ENCODE data around the gene DVL2. TPM values are rescaled to one million over a fixed set of nuclear protein-coding genes. Genes with fewer than 3 reads are reported as not detected.

Gene DVL2
- 10 to 100 TPM; 62.9 to 65.3 (median 63.2) TPM for total RNA-seq

DNA sequence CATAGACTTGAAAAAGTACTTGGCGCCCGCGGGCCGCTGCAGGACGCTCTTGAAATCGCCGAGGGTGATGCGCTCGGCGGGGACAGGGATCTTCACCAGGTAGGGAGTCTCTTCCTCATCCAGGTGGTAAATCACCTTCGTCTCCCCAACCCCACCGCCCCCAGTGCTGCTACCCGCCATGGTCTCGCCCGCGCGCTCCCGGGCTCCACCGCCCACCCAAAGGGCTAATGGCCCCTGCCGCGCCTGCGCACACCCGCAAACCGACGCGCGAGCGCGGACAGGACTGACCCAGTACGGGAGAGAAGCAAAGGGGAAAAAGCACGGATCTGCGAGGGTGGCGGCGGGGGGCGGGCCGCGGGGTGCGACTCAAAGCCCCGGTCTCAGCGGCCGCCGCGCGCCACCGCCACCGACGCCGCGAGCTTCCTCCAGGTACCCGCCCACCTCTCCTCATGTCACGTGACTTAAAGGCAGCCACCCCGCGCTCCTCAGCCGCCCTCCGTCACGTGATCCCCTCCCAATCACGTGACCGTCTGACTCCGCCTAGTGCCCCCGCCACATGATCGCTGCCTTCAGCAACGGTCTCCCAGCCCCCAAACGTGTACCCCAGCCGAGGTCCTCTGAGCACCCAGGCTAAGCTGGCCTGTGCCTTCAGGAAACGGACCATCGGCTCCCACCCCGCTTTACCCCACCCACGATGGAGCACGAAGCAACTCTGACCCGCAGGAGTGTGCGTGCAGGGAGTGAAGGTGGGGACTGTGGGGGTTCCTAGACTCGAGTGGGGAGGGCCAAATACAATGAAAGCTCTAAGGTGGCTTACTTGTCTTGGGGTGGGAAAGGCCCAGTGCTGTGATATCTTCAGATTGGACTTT is at the start of gene DVL2:
Gene DVL2, minus strand, starts transcription at position 435 of the 869 bp plus-strand sequence. Its CDS starts 255 bp downstream, at position 180.
- peaks cover 49% of the 10 kb centered on the region for H3K4me1 Mint-ChIP-seq (ENCODE audit: low read depth)
- ATAC-seq (peak; percentile 47 to 54), DNase-seq (peak; percentile 93)
- H3K27me3 Mint-ChIP-seq (ENCODE audit: low read depth) = no peaks in the 10 kb centered on the region
- H3K4me3 Mint-ChIP-seq = peak within 1 kb of the TSS; percentile 91
- H3K36me3 Mint-ChIP-seq (ENCODE audit: insufficient read depth) = peaks cover 21% of the 10 kb centered on the region
- no peaks in the 10 kb centered on the region for H3K9me3 Mint-ChIP-seq

DNA sequence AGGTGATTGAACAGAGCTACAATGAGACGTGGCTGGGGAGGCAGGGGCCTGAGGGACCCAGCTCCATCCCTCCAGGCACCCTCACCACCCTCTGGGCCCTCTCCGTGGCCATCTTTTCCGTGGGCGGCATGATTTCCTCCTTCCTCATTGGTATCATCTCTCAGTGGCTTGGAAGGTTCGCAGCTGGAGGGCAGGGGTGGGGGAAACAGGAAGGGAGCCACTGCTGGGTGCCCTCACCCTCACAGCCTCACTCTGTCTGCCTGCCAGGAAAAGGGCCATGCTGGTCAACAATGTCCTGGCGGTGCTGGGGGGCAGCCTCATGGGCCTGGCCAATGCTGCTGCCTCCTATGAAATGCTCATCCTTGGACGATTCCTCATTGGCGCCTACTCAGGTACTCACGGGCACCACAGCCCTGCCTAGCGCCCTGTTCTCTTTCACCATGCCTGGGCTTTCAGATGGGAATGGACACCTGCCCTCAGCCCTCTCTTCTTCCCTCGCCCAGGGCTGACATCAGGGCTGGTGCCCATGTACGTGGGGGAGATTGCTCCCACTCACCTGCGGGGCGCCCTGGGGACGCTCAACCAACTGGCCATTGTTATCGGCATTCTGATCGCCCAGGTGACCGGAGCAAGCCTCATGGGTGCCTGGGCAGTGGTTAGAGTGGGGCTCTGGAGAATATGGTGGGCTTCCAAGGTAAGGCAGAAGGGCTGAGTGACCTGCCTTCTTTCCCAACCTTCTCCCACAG is 49.3 kb upstream of the DVL2 start:
- no peak for DNase-seq
- Mint-ChIP-seq H3K4me1 (ENCODE audit: low read depth) (peaks cover 15% of the 10 kb centered on the region), H3K9me3 (no peaks in the 10 kb centered on the region), H3K27me3 (ENCODE audit: low read depth) (peaks cover 36% of the 10 kb centered on the region), H3K4me3 (no peak overlapping the region), H3K36me3 (ENCODE audit: insufficient read depth) (no peaks in the 10 kb centered on the region)
- ATAC-seq = no peak

DNA sequence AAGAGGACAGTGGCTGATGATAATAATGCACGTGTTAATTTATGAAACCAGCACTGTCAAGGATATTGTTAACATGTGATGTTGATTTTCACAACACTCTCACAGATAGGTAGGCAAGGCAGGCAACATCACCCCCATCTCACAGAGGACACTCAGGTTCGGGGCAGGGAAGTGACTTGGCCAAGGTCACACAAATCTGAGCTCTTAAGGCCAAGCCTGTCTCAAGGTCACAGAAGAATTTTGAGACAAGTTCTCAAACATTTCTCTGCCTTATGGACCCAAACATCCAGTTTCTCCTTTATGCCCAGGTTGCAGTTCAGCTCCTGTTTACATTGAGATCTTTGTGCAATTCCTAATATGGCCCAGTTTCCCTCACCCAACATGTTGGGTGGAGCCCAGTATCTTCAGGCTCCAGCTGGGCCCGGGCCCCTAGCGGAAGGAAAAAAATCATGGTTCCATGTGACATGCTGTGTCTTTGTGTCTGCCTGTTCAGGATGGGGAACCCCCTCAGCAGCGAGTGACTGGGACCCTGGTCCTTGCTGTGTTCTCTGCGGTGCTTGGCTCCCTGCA is 48.5 kb upstream of the DVL2 start:
- DNase-seq (no peak), ATAC-seq (no peak)
- no peaks in the 10 kb centered on the region for H3K9me3 Mint-ChIP-seq
- H3K27me3 Mint-ChIP-seq (ENCODE audit: low read depth) = peaks cover 34% of the 10 kb centered on the region
- peaks cover 15% of the 10 kb centered on the region for H3K4me1 Mint-ChIP-seq (ENCODE audit: low read depth)
- H3K36me3 Mint-ChIP-seq (ENCODE audit: insufficient read depth) = no peaks in the 10 kb centered on the region
- no peak overlapping the region for H3K4me3 Mint-ChIP-seq

DNA sequence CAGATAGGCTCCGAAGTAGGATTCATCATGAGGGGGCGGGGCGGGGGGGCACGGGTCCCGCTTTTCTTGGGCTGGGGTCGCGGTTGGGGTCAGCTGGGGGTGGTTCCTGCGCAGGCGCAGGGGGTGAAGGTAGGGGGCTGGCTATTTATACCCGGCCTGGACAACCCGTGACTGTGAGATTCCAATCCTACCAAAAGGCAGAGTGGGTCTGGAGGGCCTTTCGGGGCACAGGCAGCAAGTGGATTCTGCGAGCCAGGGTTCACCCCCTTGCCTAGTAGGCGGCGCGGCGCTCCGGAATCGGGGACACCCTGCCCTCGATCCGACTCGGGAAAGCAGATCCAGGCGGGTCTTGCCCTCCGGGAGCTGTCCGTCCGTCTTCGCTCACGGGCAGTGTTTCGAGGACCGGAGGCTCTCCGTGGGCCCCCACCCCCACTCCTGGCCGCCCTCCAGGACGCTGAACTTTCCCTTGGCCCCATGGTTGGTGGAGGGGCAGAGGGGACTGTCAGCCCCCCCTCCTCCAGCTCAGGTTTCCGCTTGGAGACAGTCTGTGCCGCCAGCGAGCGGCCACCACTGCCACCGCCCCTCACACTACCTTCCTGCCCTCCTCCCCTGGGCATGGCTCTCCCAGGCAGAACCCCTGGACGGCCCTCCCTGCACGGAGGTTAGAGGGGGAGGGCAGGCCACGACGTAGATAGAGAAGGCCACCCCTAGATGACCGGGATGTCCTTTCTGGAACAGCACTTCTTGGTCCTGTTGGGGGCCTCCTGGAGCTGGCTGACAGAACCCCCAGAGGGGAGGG is 47.8 kb upstream of the DVL2 start:
- Mint-ChIP-seq H3K27me3 (ENCODE audit: low read depth) (peaks cover 34% of the 10 kb centered on the region), H3K36me3 (ENCODE audit: insufficient read depth) (no peaks in the 10 kb centered on the region), H3K4me1 (ENCODE audit: low read depth) (peaks cover 15% of the 10 kb centered on the region), H3K4me3 (peak overlapping the region; percentile 78), H3K9me3 (no peaks in the 10 kb centered on the region)
- no peak for ATAC-seq
- DNase-seq = no peak

DNA sequence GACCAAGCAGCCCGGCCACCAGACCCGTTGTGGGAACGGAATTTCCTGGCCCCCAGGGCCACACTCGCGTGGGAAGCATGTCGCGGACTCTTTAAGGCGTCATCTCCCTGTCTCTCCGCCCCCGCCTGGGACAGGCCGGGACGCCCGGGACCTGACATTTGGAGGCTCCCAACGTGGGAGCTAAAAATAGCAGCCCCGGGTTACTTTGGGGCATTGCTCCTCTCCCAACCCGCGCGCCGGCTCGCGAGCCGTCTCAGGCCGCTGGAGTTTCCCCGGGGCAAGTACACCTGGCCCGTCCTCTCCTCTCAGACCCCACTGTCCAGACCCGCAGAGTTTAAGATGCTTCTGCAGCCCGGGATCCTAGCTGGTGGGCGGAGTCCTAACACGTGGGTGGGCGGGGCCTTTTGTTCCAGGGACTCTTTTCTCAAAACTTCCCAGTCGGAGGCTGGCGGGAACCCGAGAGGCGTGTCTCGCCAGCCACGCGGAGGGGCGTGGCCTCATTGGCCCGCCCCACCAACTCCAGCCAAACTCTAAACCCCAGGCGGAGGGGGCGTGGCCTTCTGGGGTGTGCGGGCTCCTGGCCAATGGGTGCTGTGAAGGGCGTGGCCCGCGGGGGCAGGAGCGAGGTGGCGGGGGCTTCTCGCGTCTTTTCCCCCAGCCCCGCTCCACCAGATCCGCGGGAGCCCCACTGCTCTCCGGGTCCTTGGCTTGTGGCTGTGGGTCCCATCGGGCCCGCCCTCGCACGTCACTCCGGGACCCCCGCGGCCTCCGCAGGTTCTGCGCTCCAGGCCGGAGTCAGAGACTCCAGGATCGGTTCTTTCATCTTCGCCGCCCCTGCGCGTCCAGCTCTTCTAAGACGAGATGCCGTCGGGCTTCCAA is 47.0 kb upstream of the DVL2 start, which contains the start of gene SLC2A4:
Gene SLC2A4, plus strand, starts transcription at position 645 of the 879 bp plus-strand sequence. Its CDS starts 217 bp downstream, at position 862.
- DNase-seq (peak; percentile 85), ATAC-seq (peak; percentile 80 to 87)
- no peaks in the 10 kb centered on the region for H3K9me3 Mint-ChIP-seq
- no peaks in the 10 kb centered on the region for H3K36me3 Mint-ChIP-seq (ENCODE audit: insufficient read depth)
- H3K27me3 Mint-ChIP-seq (ENCODE audit: low read depth) = peaks cover 30% of the 10 kb centered on the region
- peak within 1 kb of the TSS; percentile 78 for H3K4me3 Mint-ChIP-seq
- peaks cover 15% of the 10 kb centered on the region for H3K4me1 Mint-ChIP-seq (ENCODE audit: low read depth)

DNA sequence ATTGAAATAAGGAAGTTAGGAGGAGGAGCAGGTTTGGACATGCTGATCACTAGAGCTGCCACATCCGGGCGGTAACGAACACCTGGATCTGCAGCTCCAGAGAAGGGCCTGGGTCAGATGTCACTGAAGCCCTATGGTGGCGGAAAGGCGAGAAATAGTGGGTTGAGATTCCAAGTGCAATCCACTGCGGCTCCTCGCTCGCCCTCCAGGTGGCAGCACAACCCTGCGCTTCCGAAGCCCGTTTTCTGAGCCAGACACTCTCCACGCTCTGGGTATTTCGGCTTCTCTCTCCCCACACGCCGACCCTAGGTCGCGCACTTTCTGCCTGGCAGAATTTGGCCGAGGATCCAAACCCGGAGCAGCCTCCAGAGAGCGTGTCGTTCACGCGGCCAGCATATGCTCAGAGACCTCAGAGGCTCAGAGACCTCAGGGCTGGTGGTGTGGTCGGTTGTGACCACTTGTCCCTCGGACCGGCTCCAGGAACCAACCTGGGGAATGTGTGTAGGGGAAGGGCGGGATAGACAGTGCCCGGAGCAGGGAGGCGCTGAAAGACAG is 46.3 kb upstream of the DVL2 start:
- peak; percentile 85 for DNase-seq
- ATAC-seq = peak; percentile 78 to 79
- Mint-ChIP-seq H3K4me1 (ENCODE audit: low read depth) (peaks cover 15% of the 10 kb centered on the region), H3K9me3 (no peaks in the 10 kb centered on the region), H3K4me3 (peak overlapping the region; percentile 78), H3K36me3 (ENCODE audit: insufficient read depth) (no peaks in the 10 kb centered on the region), H3K27me3 (ENCODE audit: low read depth) (peaks cover 28% of the 10 kb centered on the region)

DNA sequence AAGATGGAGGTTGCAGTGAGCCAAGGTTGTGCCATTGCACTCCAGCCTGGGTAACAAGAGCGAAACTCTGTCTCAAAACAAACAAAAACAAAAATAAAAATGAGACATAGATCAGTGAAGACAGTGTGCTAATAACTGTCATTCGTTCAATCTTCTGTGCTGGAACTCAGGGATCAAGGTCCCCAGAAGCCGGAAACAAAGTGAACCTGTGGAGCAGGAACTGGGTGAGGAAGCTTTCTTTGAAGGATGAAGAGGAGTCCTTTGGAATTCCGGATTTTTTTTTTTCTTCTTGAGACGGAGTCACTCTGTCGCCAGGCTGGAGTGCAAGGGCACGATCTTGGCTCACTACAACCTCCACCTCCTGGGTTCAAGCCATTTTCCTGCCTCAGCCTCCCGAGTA is 45.1 kb upstream of the DVL2 start:
- H3K4me1 Mint-ChIP-seq (ENCODE audit: low read depth) = peaks cover 15% of the 10 kb centered on the region
- H3K4me3 Mint-ChIP-seq = no peak overlapping the region
- DNase-seq = no peak
- no peak for ATAC-seq
- H3K36me3 Mint-ChIP-seq (ENCODE audit: insufficient read depth) = no peaks in the 10 kb centered on the region
- no peaks in the 10 kb centered on the region for H3K9me3 Mint-ChIP-seq
- peaks cover 20% of the 10 kb centered on the region for H3K27me3 Mint-ChIP-seq (ENCODE audit: low read depth)

DNA sequence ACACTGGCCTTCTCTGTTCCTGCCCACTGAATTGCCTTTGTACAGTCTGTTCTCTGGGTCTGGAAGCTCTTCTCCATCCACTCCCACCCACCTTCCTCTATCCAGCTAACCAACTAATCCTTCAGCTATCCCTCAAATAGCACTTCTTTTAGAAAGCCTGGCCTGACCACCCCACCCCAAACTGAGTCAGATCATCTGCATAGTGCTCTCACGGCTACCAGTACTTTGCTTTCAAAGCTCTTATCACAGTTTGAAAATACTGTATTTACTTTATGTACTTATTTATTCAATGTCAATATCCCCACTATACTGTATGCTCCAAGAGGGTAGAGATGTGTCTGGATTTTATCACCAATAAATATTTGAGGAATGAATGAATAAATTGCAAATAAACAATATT is 32.5 kb upstream of the DVL2 start:
- DNase-seq (no peak), ATAC-seq (no peak)
- Mint-ChIP-seq H3K4me3 (no peak overlapping the region), H3K27me3 (ENCODE audit: low read depth) (peaks cover 25% of the 10 kb centered on the region), H3K36me3 (ENCODE audit: insufficient read depth) (no peaks in the 10 kb centered on the region), H3K9me3 (no peaks in the 10 kb centered on the region), H3K4me1 (ENCODE audit: low read depth) (peaks cover 20% of the 10 kb centered on the region)

DNA sequence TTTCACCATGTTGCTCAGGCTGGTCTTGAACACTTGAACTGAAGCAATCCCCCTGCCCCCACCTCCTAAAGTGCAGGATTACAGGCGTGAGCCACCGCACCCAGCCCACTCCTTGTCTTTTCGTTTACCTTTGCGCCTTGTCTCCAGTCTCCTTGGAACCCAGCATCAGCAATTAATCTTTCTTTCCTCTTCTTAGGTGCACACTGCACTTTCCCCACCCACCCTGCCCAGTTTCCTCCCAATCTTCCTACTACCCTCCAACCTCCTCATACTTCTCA is 29.4 kb upstream of the DVL2 start:
- ATAC-seq (no peak), DNase-seq (no peak)
- no peaks in the 10 kb centered on the region for H3K9me3 Mint-ChIP-seq
- H3K4me1 Mint-ChIP-seq (ENCODE audit: low read depth) = peaks cover 26% of the 10 kb centered on the region
- H3K4me3 Mint-ChIP-seq = peak overlapping the region; percentile 22
- H3K36me3 Mint-ChIP-seq (ENCODE audit: insufficient read depth) = no peaks in the 10 kb centered on the region
- H3K27me3 Mint-ChIP-seq (ENCODE audit: low read depth) = peaks cover 25% of the 10 kb centered on the region

DNA sequence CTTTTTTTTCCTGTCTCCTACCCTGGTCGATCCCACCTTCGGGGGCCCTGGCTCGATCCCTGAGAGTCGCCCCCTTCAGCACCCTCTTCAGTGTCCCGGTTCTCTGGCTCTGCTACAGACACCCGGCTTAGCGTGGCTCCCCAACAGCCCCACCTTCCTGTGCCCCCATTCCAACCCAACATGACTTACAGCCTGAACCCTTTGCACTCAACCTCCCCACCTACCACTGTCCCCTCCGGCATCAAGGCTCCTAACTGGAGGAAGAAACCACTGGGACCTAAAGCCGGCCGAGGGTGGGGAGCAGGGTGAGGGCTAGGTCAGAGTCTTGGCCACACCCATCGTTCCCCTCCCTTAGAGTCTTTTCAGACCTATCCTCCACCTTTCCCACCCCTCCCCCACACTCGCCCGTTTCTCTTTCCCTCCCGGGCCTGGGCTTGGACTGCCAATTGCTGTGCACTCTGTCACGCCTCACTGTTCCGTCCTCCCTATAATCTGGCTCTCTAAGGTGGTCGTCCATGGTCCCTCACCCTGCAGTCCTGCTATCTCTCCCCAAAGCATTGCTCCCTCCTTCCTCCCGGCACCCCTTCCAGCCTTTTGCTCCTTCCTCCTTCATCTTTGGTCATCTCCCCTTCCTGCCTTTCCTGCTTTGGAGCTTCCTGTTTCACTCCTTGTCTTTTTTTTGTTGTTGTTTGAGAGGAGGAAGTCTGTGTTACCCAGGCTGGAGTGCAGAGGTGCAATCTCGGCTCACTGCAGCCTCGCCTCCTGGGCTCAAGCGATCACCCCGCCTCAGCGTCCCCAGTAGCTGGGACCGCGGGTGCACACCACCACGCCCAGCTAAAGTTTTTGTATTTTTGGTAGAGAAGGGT is 28.9 kb upstream of the DVL2 start:
- DNase-seq (no peak), ATAC-seq (peak; percentile 9 to 18)
- no peaks in the 10 kb centered on the region for H3K9me3 Mint-ChIP-seq
- peak overlapping the region; percentile 57 for H3K4me3 Mint-ChIP-seq
- no peaks in the 10 kb centered on the region for H3K36me3 Mint-ChIP-seq (ENCODE audit: insufficient read depth)
- peaks cover 26% of the 10 kb centered on the region for H3K4me1 Mint-ChIP-seq (ENCODE audit: low read depth)
- peaks cover 25% of the 10 kb centered on the region for H3K27me3 Mint-ChIP-seq (ENCODE audit: low read depth)

DNA sequence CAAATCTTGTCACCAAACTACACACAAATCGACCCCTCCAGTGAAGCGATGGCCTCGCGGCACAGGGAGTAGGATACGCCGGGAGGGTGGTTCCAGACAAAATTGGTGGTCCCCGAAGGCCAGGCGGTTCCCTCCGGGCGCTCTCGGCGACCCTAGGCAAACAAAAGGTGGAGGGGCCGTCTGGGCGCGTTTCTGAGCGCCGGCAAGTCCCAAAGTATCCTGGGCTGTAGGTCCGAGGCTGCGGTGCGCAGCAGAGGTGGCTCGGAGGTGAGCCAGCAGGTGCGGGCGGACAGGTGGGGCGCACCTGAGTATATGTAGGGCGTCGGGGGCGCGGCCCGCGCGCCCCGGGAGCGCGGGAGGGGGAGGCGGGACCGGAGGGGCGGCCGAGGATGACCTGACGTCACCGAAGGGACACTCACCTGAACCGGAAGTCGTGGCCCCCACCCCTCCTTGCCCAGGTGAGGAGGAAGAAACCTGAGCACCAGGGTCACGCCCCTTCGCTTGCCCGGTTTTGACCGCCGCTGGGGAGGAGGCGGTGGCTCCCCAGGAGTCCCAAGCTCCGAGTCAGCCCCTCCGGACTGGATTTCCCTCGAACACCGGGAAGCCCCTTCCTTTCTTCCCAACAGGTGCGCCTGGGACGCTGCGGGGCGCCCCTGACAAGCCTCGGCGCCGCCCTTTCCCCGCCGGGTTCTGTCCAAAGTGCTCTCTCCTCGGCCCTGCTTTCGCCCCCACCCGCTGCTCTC is 28.0 kb upstream of the DVL2 start, which contains the start of gene CLDN7:
Gene CLDN7, minus strand, starts transcription at position 287 of the 743 bp plus-strand sequence. CDS start 435 bp downstream, outside the sequence.
- peaks cover 26% of the 10 kb centered on the region for H3K4me1 Mint-ChIP-seq (ENCODE audit: low read depth)
- H3K9me3 Mint-ChIP-seq = no peaks in the 10 kb centered on the region
- no peaks in the 10 kb centered on the region for H3K36me3 Mint-ChIP-seq (ENCODE audit: insufficient read depth)
- H3K27me3 Mint-ChIP-seq (ENCODE audit: low read depth) = peaks cover 25% of the 10 kb centered on the region
- no peak for DNase-seq
- no peak for ATAC-seq
- H3K4me3 Mint-ChIP-seq = peak within 1 kb of the TSS; percentile 59
